ENCODE results near the gene CCNQ. TPM values are rescaled to one million over a fixed set of nuclear protein-coding genes. Genes with fewer than 3 reads are reported as not detected.

Gene CCNQ
- total RNA-seq, 1 donor from 2014 or later: 40.7 TPM

DNA sequence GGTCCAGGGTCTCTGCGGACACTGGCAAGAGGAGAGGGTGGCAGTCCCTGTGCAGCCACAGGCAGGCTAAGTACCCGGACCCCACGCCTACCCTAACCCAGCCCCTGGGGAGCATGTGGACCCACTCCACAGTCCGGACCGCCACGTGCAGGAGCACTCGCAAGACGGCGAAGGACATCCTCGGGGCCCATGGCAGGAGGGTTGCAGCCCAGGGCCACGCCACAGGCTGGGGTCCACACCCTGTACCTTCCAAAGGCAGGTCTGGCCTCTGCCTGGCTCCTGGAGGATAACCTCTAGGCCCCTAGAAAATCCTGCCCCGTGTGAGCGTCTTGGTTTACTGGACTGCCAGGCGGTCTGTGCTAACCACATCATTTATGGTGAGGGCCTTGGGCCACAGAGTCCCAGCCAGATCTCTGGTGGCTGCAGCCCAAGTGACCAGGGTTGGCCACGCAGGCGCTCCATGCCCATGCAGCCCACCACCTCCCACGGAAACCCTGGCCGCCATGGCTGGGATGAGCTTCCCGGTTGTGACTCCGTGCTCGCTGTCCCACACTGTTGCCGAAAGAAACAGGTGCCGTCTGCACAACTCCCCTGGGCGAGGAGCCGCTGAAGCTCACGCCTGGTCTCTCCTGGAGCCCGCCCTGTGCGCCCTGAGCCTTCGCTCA is 10.0 kb downstream of the CCNQ start:
- DNase-seq (no peak), ATAC-seq (ENCODE audit: poor library complexity) (no peak)
- intact Hi-C loops (cut with DNase I): no loop called here

DNA sequence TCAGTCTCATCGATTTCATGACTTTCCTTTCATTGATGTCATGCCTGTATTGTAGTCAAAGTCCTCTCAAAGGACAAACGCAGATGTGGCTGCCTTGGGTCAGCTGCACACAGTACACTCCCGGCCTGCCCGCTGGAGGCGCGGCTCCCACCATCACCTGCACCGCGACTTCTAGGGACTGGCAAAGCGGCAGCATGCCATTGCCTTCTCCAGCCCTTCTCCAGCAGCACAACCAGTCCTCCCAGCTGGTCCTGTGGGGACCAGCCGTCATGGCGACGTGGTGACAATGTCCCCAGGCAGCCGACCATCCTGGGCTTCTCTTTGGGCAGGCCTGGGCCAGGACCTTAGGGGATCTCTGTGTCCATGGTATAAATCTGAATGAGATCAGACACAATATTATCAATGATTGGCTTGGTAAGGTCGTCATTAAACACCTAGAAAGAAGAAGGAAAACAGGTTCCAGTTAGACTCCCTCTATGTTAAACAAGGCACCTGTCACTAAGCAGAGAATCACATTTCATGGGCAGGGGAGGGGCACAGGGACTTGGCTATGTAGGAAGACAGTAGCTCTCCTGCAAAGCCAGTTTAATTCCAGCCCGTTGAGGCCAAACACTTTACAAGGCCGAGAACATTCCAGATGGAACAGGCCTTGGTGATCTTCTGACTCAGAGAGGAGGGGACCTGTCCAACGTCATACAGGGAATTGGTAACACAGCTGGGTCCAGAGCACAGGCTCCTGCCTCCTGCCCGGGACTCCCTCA is 10.7 kb downstream of the CCNQ start:
- no peak for DNase-seq
- intact Hi-C loops (cut with DNase I): no loop called here
- no peak for ATAC-seq (ENCODE audit: poor library complexity)

DNA sequence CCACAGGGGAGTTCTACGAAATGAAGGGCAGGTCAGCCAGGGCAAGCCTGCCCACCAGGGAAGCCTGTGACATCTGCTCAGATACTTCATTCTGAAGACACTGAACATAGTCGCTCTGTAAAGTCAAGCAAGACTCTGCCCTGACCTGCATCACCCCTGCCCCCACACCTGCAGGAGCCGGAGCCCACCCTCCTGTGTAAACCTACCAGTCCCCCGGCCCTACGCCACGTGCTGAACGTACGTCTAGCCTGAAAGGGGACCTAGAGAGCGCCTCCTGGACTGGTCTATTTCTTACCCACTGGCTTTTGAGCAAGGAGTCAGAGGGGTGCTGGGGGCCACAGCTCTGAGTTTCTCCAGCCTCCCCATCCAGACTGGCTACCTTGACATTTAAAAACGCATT is 11.6 kb downstream of the CCNQ start:
- intact Hi-C loops (cut with DNase I): no loop called here
- ATAC-seq (ENCODE audit: poor library complexity) (no peak), DNase-seq (no peak)

DNA sequence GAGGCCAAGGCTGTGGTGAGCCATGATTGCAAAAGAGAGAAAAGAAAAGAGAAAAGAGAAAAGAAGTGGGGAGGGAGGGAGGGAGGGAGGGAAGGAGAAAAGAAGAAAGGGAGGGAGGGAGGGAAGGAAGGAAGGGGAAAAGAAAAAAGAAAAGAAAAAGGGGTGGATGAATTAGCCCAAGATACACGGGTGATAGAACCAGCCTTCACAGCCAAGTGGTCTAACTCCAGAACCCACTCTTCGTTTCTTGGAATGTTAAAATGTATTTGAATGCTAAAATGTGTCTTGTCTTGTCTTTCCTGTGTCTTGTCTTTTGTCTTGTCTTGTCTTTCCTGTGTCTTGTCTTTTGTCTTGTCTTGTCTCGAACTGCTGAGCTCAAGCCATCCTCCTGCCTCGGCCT is 13.1 kb downstream of the CCNQ start:
- intact Hi-C loops (cut with DNase I): no loop called here
- no peak for ATAC-seq (ENCODE audit: poor library complexity)
- DNase-seq: no peak

DNA sequence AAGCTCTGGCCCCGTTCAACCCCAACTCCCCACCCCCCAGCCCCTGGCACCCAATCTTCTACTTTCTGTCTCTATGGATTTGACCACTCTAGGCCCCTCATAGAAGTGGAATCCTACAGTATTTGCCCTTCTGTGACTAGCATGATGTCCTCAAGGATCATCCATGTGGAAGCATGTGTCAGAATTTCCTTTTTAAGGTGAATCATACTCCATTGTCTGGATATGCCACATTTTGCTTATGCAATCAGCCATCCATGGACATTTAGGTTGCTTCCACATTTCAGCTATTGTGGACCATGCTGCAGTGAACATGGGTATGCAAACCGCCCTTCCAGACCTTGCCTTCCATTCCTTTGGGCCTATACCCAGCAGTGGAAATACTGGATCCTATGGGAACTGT is 15.5 kb downstream of the CCNQ start:
- ATAC-seq (ENCODE audit: poor library complexity): no peak
- intact Hi-C loops (cut with DNase I): loop anchor here (2.0 kb wide), 1 partner anchor 29 kb away; no protein-coding TSS in a partner anchor
- DNase-seq: no peak

DNA sequence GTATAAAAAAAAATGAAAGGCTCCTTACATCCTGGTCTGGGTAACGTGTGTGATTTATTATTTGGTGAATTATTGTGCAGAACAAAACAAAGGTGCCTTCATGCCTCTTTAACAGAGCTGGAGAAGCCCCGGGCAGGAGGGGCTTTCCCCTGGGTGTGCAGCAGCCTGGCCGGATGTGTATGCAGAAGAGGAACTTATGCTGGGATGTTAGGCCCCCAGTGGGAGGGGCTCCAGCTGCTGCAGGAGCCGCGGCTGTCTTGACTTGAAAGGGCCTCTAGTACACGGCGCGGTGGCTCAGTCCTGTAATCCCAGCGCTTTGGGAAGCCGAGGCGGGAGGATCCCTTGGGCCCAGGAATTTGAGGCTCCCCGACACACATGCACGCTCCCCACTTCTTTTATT is 16.0 kb downstream of the CCNQ start:
- peak; percentile 62 for DNase-seq
- intact Hi-C loops (cut with DNase I): loop anchor here (2.0 kb wide), 1 partner anchor 28 kb away; no protein-coding TSS in a partner anchor
- peak; percentile 43 for ATAC-seq (ENCODE audit: poor library complexity)

DNA sequence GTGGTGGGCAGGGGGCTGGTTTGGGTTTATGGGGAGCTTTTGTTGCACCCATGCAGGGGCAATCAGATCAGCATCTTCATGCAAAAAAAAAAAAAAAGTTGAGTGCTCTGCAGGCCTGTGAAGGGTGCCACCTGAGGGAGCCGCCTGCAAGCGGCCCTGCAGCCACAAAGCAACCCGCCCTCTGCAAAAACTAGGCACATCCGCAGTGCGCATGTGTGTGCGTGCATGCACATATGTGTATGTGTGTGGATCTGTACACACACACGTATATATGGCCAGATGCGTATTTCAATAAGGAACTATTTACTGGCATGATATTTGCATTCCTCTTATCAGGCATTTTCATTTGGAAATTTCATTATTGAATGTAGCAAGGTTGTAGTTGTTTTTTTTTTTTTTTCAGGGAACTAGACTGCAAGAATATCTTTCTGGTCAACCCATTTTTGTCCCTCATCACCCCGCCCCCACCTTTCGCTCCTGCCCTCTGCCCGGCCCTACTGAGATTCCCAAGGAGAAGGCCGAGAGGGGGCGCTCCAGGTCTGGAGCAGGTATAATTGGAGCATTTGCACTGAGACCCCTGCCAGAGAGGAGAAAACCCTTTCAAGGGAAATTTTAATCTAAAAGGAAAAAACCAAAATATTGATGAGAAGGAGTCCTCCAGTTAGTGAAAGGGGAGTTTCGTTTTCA is 18.1 kb downstream of the CCNQ start:
- DNase-seq (no peak), ATAC-seq (ENCODE audit: poor library complexity) (no peak)
- intact Hi-C loops (cut with DNase I): no loop called here

DNA sequence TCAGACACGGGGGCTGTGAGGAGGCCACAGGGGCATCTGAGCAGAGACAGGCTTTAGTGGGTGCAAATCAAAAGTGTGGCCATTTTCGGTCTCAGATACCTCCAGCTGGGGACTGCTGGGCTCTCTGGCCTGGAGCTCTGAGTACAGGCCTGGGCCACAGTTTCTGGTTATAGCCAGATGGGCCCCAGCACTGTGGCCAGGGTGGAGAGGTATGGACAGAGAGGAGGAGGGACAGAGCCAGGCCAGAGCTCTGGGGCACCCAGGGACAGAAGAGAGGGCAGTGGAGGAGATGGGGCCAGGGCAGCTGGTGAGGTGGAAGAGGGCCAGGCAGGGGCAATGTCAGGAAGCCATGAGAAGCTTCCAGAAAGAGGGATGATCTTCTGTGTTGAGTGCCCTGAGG is 20.1 kb downstream of the CCNQ start:
- intact Hi-C loops (cut with DNase I): no loop called here

DNA sequence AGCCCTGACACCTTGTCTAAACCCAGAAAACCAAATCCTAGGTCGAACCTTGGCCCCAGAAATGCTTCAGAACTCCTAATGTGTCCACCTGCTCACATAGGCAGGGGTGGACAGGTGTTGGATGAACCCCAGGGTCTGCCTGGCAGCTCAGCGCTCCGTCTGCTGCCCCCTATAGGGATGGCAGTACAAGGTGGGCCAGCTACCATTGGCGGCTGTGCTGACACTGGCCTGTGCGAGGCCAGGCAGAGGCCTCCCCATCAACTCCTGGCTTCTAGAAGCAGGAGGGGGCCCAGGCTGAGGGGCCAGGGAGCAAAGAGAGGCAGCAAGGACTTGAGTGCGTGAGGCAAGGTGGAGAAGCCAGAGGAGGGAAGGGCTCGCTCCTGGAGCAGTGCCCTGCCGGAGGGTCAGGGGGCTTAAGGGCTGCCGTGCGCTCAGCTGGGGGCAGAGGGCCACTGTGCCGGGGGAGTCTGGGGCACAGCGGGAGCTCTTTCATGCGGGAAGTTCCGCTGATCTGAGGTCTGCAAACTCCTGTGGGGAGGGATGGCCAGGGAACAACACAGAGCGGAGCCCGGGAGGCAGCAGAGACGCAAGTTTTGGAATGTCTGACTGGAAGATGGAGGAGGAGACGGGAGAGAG is 20.6 kb downstream of the CCNQ start:
- ATAC-seq (ENCODE audit: poor library complexity) (no peak), DNase-seq (no peak)
- intact Hi-C loops (cut with DNase I): no loop called here

More for the DNA sequence above, 20.1 kb downstream of the CCNQ start:
- DNase-seq (no peak), ATAC-seq (ENCODE audit: poor library complexity) (no peak)

DNA sequence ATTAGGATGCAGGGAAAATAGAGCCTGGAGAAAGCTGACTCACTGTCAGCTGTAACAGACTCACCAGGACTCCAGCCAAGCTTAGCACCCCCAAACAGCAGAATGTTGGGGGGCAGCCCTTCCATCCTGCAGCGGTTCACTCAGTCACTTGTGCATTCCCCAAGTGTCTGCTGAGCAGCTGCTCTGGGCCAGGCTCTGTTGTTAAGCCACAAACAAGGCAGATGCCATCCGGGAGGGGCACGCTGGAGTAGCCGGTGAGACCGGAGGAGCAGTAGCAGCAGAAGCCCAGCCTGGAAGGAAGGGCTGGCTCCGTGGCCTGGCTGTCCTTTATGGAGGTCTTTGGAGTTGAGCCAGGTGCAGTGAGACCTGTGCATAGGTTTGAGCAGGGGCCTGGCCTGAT is 22.0 kb downstream of the CCNQ start:
- DNase-seq: no peak
- intact Hi-C loops (cut with DNase I): no loop called here
- no peak for ATAC-seq (ENCODE audit: poor library complexity)

DNA sequence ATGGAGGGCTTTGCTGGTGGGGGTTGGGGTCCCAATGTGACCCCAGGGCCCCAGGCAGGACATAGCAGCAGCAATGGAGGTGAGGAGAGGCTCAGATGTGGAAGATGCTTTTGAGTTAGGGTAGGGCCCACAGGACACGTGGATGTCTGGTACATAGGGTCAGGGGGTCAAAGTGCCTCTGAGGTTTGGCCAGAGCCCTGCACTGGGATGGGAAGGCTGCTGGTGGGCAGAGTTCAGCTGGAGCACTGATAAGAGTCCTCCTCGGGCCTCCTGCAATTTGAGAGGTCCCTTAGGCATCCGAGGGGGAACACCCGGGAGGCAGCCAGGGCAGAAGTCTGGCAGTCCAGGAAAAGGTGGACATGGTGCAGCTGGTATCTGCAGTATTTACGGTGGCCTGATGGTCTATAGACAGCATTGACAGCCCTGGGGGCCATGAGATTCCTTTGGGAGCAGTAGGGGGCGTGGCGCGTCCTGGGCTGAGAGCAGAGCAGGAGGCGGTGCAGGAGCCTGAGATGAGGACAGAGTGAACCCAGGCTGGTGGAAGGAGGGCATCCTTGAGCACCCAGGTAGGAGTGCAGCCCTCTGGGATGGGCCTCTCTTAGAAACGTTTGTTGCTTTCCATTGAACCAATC is 22.6 kb downstream of the CCNQ start:
- ATAC-seq (ENCODE audit: poor library complexity): no peak
- DNase-seq: no peak
- intact Hi-C loops (cut with DNase I): no loop called here

DNA sequence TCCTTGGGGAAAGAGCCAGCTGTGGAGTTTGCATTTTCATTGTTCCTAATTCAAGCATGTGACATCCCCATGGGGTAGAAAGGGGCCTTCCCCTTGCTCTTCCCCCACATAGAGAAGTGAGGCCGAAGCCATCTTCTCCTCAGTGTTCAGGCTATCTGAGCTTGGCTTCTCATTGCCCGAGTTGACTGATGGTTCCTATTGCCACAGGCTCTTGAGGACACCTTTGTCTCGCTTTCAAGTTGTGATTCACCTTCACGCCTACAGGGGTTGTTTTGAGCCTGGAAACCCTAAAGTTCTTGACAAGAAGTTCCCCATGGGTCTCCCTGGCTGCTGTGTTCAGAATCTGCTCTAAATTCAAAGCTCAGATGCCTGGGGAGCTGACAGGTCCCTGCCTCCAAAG is 25.0 kb downstream of the CCNQ start:
- DNase-seq (no peak), ATAC-seq (ENCODE audit: poor library complexity) (no peak)
- intact Hi-C loops (cut with DNase I): no loop called here

DNA sequence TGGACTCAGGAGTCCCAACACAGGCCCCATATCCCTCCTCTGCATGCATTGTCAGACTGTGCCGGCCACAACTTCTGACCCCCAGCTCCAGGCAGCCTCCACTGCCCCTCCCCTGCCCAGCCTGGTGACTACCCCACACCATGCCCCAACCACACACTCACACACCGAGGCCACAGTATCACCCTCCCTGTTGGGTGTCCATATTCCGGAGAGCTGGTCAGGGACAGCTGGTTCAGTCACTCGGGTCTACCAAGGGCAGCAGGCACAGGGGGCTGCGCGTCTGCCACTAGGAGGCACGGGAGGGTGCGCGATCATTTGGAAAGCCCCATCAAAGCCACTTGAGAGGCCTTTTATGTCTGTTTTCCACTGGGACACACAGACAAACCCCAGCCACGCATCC is 26.3 kb downstream of the CCNQ start:
- intact Hi-C loops (cut with DNase I): no loop called here
- no peak for ATAC-seq (ENCODE audit: poor library complexity)
- no peak for DNase-seq

DNA sequence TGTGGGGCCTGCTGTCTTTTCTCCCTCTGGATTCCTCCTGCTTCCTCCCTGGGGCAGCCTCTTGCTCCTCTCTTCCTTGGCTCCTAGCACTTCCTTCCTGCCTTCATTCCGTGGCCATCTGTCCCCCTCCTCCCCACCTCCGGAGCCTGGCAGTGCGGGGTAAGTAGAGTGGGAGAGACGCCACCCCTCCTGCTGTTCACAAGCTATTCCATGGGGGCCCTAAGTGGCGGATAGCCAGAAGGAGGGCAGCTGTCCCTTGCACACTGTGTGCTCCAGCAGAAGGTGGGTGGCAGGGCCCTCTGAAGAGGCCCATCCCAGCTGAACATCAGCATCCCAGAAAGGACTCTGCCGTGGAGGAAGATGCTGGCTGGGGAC is 27.4 kb downstream of the CCNQ start:
- ATAC-seq (ENCODE audit: poor library complexity) (no peak), DNase-seq (no peak)
- intact Hi-C loops (cut with DNase I): no loop called here

DNA sequence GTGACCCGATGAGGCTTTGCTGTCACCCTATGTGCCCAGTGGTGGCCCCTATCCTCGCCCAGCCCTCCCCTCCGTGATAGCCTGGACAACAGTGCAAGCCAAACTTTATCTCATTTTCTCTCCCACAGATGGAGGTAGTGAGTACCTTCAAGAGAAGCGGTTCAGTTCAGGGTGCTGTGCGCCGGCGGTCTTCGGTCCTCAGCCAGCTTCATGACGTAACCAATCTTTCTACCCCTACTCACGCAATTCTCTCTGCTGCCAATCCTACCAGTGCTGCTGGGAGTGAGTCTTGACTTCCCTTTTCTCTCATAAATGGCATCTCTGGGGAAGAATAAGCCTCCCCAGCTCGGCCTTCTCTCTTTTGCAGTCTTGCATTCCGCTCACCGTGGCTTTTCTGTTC is 29.5 kb downstream of the CCNQ start:
- DNase-seq: no peak
- intact Hi-C loops (cut with DNase I): no loop called here
- ATAC-seq (ENCODE audit: poor library complexity): no peak

DNA sequence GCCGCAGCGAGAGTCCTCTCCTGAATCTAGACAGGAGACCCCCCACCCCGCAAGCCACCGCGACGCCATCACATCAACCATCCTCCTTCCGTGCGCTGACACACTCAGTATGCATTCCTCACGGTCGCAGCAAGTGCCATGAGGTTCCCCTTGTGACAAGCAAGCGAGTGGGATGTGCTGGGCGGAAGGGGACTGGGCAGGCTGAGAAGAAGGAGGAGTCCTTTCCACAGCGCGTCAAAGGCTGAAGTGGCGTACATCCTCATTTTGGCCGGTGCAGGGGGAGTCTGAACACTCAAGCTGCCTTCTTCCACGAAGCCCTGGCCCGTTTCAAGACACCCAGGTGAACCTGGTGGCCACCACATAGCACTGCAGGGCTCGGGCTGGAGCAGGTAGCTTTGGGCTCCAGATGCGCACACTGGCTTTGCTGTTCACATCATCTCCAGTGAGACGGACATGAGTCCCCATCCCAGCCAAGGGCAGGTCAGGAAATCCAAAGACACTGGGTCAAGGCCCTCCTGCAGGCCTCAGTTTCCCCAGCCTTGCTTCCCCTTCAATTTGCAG is 30.4 kb downstream of the CCNQ start:
- ATAC-seq (ENCODE audit: poor library complexity): no peak
- DNase-seq: no peak

DNA sequence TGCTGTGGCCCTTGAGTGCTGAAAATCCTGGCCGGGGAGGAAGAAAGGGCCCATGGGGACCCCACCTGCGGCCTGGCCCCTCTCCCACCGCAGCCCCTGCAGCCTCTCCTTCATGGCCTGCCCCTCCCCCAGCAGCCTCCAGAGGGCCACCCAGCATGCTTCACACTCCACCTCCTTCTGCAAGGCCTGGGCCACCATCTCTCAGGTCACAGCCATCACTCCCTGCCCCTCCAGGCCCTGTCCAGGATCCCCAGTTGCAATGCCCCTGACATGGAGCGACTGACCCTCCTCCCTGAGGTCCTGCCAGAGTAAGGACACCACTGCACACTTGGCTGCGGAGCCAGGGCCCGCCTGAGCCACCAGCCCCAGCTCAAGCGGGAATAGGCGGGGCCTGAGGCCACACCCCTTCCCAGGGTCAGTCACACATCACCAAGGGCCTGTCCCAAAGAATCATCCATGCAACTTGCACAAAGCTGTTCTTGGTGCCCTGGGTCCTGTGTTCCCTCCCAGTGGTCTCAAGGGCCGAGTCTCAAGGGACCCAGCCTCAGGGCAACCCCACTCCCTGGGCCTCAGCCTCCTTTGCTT is 32.9 kb downstream of the CCNQ start:
- intact Hi-C loops (cut with DNase I): no loop called here
- ATAC-seq (ENCODE audit: poor library complexity): no peak
- no peak for DNase-seq

More for the DNA sequence above, 30.4 kb downstream of the CCNQ start:
- intact Hi-C loops (cut with DNase I): no loop called here

DNA sequence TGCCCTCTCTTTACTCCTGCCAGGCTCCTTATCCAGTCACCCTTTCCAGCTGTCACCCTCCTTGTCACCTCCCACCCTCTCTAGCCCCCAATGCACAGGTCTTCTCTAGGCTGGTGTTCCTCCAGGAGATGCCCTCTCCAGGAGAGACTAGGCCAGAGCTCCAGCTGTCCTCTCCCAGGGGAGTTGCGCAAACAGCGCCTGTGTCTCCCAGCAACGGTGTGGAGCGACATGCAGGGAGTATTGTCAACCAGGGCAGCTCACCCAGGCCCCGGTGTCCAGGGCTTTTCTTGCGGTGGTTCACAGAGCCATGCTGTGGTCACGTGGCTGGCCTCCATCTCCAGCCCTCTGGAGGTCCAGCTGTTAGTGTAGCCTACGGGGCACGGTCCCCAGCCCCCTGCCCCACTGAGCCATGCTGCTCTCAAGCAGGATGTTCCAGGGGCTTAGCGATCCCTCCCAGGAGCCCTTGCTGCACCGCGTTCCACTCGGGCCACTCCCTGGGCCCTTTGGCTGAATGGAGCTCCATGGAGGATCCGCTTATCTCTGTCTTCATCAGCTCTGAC is 34.8 kb downstream of the CCNQ start:
- intact Hi-C loops (cut with DNase I): no loop called here
- DNase-seq: peak; percentile 55

More for the DNA sequence above, 34.8 kb downstream of the CCNQ start:
- ATAC-seq (ENCODE audit: poor library complexity): no peak

All from Right ventricle myocardium superior (tissue), 1 donor.